DOHH2 (cell line): ENCODE results near the gene ADAM11.

Experiments
- H3F3A ChIP-seq: fragments of 200-600 bp; sonication (generic), shearing (Covaris generic); 2 replicates; pipeline ENCODE4 v1.6.0; 2016; ENCODE audit warnings: antibody characterized with exemption, mild to moderate bottlenecking; ENCODE audit not compliant: control insufficient read depth, insufficient read depth
- H3K27ac ChIP-seq: fragments of 200-600 bp; sonication (generic); 2 replicates; pipeline ENCODE4 v1.5.1; 2014; ENCODE audit warnings: low read depth, mild to moderate bottlenecking, low read length, moderate library complexity
- H3K27me3 ChIP-seq: fragments of 200-600 bp; sonication (generic); 2 replicates; pipeline ENCODE4 v1.6.1; 2014; ENCODE audit warnings: mild to moderate bottlenecking, low read length, mixed read lengths; ENCODE audit not compliant: control insufficient read depth
- H3K36me3 ChIP-seq: fragments of 200-600 bp; sonication (generic); 2 replicates; pipeline ENCODE4 v1.6.1; 2014; ENCODE audit warnings: mild to moderate bottlenecking, low read length, moderate library complexity, mixed read lengths; ENCODE audit not compliant: control insufficient read depth
- H3K4me1 ChIP-seq: fragments of 200-600 bp; sonication (generic); 2 replicates; pipeline ENCODE4 v1.6.1; 2014; ENCODE audit warnings: mild to moderate bottlenecking, low read length, mixed read lengths; ENCODE audit not compliant: control insufficient read depth
- H3K4me2 ChIP-seq: fragments of 200-600 bp; sonication (generic); 2 replicates; pipeline ENCODE4 v1.6.0; 2014; ENCODE audit warnings: mild to moderate bottlenecking, low read length, moderate library complexity
- H3K4me3 ChIP-seq: fragments of 200-600 bp; sonication (generic); 2 replicates; pipeline ENCODE4 v1.5.1; 2014; ENCODE audit warnings: mild to moderate bottlenecking, low read length, mixed read lengths
- H3K79me2 ChIP-seq: fragments of 200-600 bp; sonication (generic); 2 replicates; pipeline ENCODE4 v1.6.1; 2014; ENCODE audit warnings: mild to moderate bottlenecking, low read length, mixed read lengths; ENCODE audit not compliant: control insufficient read depth
- H3K9me2 ChIP-seq: fragments of 200-600 bp; sonication (generic); replicated peaks from 2 replicates; pipeline ENCODE4 v1.6.1; 2014; ENCODE audit warnings: mild to moderate bottlenecking, low read length, mixed read lengths; ENCODE audit not compliant: control insufficient read depth
- H3K9me3 ChIP-seq: fragments of 200-600 bp; sonication (generic); 2 replicates; pipeline ENCODE4 v1.6.1; 2014; ENCODE audit warnings: antibody characterized with exemption, low read length, mixed read lengths; ENCODE audit not compliant: control insufficient read depth, insufficient read depth
- H4K20me1 ChIP-seq: fragments of 200-600 bp; sonication (generic); 2 replicates; pipeline ENCODE4 v1.6.0; 2014; ENCODE audit warnings: low read depth, mild to moderate bottlenecking, antibody characterized with exemption, low read length, moderate library complexity; ENCODE audit not compliant: control insufficient read depth, insufficient read depth
- CTCF ChIP-seq: fragments of 200-600 bp; sonication (generic); IDR thresholded peaks from one replicate; pipeline ENCODE4 v1.5.1; 2014; ENCODE audit warnings: antibody characterized with exemption, mild to moderate bottlenecking, low read depth, low read length; ENCODE audit not compliant: poor library complexity, severe bottlenecking
- EZH2phosphoT487 ChIP-seq: fragments of 200-600 bp; sonication (generic); IDR thresholded peaks from 2 replicates; pipeline ENCODE4 v1.6.1; 2017; ENCODE audit warnings: borderline replicate concordance, mild to moderate bottlenecking, antibody characterized with exemption, low read length, moderate library complexity, mixed read lengths

ADAM11 gene

DNA sequence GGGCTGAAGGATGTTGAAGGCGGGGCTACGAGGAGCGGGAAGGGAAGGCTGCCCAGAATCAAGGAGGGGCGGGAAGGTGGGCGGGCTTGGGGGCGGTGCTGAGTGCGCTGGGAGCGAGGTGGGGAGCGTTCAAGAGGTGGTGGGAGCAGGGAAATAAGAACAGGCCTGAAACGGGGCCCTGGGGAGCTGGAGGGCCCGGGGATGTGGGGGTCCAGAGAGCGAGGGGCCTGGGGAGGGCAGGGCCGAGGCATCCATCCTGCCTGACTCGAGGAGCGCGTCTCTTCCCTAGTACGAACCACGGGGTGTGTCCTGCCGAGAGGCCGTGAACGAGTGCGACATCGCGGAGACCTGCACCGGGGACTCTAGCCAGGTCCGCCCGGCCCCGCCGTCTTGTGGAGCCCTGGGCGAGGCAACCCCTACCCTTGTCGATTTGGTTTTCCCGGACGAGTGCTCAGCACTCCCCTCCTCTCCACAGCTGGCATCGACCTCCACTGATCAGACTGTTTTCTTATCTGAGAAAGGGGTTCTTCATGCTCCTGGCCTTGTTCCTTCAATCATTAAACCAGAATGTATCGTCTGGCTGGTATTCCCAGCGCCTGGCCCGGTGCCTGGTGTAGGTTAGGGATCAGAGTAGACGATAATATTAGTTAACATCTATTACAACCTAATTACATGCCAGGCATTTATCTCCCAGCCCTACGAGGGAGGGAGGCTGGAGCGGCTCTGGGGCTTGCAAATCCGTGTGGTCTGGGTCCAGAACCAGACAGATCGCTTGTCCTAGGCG lies 17.2 kb downstream of the ADAM11 start:
- no peak overlapping the region for H3K27ac ChIP-seq
- peaks cover 26% of the 10 kb centered on the region for H3K4me1 ChIP-seq
- no peaks in the 10 kb centered on the region for H3K9me2 ChIP-seq
- no peaks in the 10 kb centered on the region for H3F3A ChIP-seq
- H3K4me3 ChIP-seq: peak overlapping the region; percentile 90
- H3K9me3 ChIP-seq: no peaks in the 10 kb centered on the region
- H3K27me3 ChIP-seq: no peaks in the 10 kb centered on the region
- no peak for TF ChIP-seq CTCF
- no peak for TF ChIP-seq EZH2phosphoT487
- no peaks in the 10 kb centered on the region for H3K36me3 ChIP-seq
- peak overlapping the region; percentile 100 for H3K4me2 ChIP-seq
- H3K79me2 ChIP-seq: no peaks in the 10 kb centered on the region
- 0 out of 2 replicates have a peak, but pooled peaks cover 2% of the 10 kb centered on the region for H4K20me1 ChIP-seq

GRCh38 chr17:44776628-44777393 lies 18.0 kb downstream of the ADAM11 start:
- Histone ChIP-seq H3K36me3 (no peaks in the 10 kb centered on the region), H3K27ac (no peak overlapping the region), H3K4me2 (peak overlapping the region; percentile 100), H3K79me2 (no peaks in the 10 kb centered on the region), H3F3A (no peaks in the 10 kb centered on the region), H3K9me2 (no peaks in the 10 kb centered on the region), H3K4me3 (no peak overlapping the region), H4K20me1 (0 out of 2 replicates have a peak, but pooled peaks cover 2% of the 10 kb centered on the region), H3K9me3 (no peaks in the 10 kb centered on the region), H3K27me3 (no peaks in the 10 kb centered on the region), H3K4me1 (peaks cover 26% of the 10 kb centered on the region)
- TF ChIP-seq CTCF (no peak), EZH2phosphoT487 (no peak)

GRCh38 chr17:44777394-44778348 lies 18.9 kb downstream of the ADAM11 start:
- H3K4me1 ChIP-seq: peaks cover 26% of the 10 kb centered on the region
- TF ChIP-seq CTCF: no peak
- TF ChIP-seq EZH2phosphoT487: no peak

More at GRCh38 chr17:44777394-44778348, 18.9 kb downstream of the ADAM11 start:
- Histone ChIP-seq H3K9me2 (no peaks in the 10 kb centered on the region), H3K4me3 (no peak overlapping the region), H3K36me3 (no peaks in the 10 kb centered on the region), H3K4me2 (no peak overlapping the region), H3K27ac (no peak overlapping the region), H4K20me1 (0 out of 2 replicates have a peak, but pooled peaks cover 2% of the 10 kb centered on the region), H3K9me3 (no peaks in the 10 kb centered on the region), H3K27me3 (no peaks in the 10 kb centered on the region), H3K79me2 (no peaks in the 10 kb centered on the region), H3F3A (no peaks in the 10 kb centered on the region)
